ENCODE data around the gene TRPM2.

TRPM2 gene

DNA sequence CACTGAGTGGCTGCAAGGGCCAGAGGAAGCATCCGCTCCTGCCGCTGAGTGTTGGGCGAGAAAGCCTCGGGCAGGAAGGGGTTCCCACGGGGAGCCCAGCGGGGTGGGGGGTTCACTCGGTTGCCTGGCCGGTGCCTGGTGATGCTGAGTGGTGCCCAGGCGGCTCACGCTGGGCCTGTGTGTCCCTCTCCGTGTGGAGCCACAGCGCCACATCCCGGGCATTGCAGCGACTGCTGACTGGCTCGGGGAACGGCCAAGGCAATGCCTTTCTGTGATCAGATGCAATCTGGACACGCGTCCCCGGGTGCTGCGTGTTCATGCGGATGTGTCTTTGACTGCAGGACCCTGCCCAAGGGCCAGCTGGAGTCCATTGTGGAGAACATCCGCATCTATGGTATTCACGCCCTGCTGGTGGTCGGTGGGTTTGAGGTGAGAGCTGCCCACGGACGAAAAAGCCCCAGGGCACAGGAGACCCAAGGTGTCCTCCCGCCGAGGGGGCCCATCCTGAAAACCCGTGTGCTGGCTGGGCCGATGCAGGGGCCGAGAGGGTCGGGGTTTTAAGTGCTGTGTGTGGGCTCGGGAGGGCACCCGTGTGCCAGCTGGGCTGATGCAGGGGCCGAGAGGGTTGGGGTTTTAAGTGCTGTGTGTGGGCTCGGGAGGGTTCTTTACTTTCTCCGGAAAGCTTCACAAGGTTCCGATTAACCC, 30.6 kb upstream of the TRPM2 start:
- no peak for DNase-seq (ENCODE audit: low read depth in 2 of 2)

DNA sequence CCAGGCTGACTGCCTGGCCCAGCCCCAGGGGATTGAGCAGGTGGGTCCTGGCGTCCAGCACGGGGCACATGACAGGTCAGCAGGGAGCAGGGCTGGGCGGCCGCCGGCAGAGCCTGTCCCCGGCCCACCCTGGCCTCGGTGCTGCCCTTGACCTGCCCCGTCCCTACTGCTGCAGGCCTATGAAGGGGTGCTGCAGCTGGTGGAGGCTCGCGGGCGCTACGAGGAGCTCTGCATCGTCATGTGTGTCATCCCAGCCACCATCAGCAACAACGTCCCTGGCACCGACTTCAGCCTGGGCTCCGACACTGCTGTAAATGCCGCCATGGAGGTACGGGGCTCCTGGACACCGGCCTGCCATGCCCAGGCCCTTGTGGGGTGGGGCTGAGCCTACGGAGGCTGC, 29.8 kb upstream of the TRPM2 start:
- DNase-seq (ENCODE audit: low read depth in 2 of 2), result no peak

DNA sequence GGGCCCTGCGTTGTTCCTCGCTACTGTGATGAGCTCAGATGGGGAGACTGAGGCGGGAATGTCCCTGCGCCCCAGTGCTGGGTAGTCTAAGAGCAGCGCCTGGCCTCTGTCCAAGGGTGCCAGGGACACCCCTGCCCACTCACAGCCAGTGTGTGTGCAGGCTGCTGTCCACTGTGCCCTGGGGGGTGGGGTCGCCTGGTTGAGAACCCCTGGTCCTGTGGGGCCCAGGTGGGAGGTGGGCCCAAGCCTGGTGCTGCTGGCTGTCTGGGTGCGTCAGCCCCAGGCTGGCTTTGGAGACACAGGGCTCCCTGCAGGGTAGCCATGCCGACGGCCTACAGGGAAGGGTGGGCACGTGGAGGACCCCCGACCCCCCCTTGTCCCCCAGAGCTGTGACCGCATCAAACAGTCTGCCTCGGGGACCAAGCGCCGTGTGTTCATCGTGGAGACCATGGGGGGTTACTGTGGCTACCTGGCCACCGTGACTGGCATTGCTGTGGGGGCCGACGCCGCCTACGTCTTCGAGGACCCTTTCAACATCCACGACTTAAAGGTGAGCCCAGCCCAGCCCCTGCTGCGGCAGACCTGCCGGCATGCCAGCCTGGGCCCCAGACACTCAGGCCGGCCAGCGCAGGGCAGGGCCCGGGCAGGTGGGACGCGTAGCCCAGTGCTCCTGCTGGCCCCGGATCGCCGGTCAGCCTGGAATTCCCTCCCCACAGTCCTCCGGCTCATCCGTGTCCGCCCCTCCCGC, 29.1 kb upstream of the TRPM2 start:
- no peak for DNase-seq (ENCODE audit: low read depth in 2 of 2)

DNA sequence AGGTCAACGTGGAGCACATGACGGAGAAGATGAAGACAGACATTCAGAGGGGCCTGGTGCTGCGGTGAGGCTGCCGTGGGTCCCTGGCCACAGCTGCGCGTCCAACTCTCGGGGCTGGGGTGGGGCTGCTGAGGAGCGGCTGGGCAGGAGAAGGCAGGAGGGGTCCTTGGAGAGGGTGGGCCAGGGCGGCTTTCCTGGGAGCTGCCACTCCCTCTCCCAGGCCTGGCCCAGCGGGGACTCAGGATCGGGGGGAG, 28.6 kb upstream of the TRPM2 start:
- no peak for DNase-seq (ENCODE audit: low read depth in 2 of 2)

DNA sequence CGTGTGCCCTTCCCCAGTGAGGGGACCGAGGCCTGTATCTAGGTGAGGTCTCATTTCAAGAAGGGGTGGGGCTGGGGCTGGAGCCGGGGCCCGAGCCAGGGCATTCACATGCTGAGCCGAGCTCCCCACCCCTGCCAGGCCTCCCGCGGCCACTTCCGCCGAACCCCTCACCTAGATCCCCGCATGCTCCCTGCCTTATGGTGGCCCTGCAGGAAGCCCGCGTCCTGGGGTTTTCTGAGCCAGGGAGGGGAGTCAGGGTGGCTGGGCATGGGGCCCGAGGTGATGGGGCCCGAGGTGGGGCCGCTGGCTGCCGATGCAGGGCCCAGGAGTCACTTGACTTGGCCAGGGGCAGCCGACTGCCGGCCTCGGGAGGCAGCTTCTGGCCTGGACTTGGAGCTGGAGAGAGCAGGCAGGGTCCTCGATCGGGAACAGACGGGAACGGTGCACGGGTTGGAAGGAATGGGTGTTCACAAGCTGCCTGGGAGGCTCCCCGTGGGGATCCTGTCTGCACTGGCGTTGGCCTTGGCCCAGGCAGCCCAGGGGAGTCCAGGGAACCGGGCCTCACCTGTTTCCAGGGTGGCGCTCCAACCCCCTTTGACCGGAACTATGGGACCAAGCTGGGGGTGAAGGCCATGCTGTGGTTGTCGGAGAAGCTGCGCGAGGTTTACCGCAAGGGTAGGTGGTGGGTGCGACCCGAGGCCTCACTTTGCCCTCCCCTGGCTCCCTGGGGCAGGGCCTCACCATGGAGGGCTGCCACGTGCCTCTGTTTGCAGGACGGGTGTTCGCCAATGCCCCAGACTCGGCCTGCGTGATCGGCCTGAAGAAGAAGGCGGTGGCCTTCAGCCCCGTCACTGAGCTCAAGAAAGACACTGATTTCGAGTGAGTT, 27.8 kb upstream of the TRPM2 start:
- DNase-seq (ENCODE audit: low read depth in 2 of 2), result no peak

DNA sequence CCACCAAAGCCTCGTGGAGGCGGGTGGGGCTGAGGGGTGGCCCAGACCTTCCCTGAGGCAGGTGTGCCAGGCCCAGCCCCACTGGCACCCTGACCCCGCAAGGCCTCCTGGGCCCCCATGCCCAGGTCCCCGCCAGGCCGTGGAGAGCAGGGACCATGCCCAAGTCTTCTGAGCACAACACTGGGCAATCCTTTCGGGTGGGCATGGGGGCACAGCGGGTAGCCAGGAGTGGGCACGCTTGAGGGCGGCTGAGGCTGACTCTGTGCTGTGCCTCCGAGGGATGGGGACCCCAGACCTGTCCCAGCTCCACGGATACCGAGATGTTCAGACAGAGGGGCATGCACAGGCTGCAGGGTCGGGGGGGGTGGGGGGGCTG, 27.2 kb upstream of the TRPM2 start:
- DNase-seq (ENCODE audit: low read depth in 2 of 2), result no peak

DNA sequence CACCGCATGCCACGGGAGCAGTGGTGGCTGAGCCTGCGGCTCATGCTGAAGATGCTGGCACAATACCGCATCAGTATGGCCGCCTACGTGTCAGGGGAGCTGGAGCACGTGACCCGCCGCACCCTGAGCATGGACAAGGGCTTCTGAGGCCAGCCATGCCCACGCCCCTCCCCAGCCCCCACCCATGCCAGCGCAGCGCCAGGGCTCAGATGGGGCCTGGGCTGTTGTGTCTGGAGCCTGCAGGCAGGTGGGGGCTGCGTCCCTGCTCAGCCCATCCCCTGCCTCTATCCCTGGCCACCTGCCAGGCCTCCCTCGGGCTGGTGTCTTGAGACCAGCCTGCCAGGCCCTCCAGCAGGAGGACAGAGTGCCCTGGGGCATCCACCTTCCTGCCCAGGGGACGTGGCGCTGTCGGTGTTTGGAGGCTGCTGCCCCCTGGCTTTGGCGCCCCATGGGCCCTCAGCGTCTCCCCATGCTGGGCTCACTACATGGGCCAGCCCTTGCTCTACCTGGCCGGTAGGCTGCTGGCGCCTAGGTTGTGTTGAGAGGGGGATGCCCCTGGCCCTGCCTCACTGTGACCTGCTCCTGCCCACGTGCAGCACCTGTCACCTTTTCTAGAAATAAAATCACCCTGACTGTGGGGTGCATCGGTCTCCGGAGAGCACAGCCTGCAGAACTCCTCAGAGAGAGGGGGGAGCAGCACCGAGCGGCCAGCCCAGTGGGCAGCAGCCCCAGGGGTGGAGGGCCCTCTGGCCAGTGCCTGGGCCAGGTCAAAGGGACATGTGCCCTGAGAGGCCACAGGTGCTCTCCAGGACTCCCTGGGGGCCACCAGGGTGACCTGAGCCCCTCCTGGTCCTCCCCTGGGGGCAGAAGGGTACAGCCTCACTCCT, 26.5 kb upstream of the TRPM2 start:
- DNase-seq (ENCODE audit: low read depth in 2 of 2), result no peak

DNA sequence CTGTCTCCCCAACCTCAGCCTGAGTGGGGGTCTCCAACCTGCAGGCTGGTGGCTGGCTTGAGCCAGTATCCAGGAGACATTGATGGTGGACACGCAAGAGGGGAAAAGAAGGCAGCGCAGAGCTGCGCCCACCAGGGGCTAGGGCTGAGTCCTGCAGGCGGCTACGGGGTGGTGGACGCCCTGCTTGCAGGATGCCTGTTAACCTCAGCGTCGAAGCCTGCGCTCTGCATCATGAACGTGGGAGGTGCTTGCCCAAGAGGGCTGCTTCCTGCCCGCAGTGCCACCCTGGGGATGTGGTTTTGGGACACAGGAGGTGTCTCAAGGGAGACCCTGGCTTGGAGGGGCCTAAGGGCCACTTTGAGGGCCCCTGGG, 25.8 kb upstream of the TRPM2 start:
- DNase-seq (ENCODE audit: low read depth in 2 of 2), result no peak

DNA sequence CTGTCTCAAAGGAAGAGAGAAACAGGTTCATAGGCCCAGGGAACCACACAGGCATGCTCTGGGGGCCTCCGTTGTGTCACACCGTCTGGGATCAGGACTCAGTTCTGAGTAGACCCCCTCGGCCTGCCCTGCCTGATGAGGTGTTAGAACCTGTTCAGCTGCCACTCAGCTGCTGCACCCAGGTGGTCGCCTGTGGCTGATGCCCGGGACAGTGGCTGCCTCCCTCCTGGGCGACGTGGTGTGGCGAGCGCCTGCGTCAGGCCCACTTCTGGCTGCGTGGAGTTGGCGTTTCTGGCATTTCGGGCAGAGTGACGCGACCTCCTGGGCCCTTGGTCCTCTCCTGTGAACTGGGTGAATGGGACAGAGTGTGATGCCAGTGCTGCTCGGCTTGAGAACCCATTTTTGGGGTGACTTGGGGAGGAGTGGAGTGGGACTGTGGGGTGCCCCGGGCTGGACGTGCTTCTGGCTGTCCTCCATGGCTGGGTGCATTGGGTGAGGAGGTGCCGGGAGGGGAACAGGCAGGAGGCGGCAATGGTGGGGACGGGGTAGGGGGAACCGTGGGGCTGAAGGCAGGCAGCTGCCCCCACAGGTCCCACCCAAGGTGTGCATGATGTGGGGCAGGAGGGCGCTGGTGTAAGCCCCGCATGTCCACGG, 25.1 kb upstream of the TRPM2 start:
- no peak for DNase-seq (ENCODE audit: low read depth in 2 of 2)

DNA sequence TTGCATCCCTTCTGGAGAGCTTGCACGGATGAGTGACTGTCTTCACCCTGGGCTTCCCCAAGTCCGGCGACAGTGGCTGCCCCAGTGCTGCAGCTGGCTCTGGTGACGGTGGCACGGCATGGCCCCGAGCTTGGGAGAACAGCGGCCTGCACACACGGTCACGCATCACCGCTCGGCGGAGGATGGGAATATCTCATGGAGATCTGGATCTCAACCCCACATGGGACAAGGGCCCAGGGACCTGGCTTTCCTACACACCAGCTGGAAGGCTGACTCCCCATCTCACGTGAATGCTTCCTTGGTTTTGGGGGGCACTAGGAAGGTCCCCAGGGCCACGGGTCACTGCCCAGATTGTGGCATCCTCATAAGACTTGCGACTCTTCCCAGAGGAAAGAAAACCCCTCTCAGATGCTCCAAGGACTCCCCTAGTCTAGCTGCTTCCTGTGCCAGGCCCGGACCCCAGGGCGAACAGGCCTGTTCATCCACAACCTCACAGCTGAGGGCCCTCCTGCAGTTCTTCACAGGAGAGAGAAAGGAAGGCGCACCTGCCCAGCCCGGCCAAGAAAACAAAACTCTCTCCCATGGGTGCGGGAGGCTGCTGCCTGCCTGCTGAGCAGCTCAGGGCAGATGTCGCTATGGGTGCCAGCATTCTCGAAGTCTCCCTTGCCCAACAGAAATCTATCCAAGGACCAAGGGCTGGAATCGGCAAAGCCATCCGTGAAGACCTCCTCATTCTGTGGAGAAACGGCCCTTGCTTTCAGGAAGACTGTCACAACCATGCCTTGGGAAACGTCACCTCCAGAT, 24.1 kb upstream of the TRPM2 start:
- DNase-seq (ENCODE audit: low read depth in 2 of 2), result no peak

DNA sequence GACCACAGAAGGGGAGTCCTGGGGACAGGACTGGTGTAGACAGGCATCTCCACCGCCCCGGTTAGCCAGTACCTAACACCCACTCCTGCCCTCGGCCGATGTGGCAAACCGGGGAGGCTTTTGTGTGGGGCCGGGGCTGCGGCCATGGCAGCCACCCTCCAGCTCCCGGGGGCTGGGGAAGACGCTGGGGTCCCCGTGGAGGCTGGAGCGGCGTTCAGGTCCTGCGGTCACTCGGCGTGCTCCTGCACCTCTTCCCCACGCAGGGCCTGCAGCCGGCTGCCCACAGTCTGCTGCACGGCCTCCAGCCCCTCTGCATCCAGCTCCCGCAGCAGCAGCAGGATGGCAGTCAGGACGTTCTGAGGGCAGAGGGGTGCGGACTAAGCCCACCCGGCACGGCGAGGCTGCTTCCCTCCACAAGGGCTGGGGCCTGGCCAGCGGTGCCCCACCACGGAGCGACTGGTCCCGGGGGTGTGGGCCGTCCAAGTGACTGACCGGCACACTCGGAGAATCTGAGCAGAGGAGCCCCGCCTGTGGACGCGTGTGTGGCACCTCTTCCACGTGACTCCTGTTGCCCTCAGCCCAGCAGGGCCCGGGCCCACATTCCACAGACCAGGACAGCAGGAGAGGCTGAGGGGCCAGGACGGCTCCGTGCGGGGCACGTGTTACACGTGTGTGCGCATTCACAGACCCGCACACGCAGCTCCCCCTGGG, 23.3 kb upstream of the TRPM2 start:
- no peak for DNase-seq (ENCODE audit: low read depth in 2 of 2)

DNA sequence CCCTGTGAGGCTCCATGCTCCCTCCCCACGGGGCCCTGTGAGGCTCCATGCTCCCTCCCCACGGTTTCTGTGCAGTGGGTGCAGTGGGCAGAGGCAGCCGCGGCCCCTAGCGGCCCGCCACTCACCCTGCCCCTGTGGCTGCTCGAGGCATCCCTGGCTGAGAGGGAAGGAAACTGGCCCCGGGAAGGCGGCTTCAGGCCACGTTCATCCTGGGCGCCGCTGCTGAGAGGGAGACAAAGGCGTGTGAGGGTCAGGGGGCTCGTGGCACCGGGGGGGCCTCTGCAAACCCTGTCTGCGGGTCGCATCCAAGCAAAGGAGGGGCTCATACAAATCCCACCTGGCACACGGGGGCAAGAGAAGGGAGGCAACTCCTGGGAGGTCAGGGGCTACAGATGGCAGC, 22.7 kb upstream of the TRPM2 start:
- DNase-seq (ENCODE audit: low read depth in 2 of 2), result no peak

DNA sequence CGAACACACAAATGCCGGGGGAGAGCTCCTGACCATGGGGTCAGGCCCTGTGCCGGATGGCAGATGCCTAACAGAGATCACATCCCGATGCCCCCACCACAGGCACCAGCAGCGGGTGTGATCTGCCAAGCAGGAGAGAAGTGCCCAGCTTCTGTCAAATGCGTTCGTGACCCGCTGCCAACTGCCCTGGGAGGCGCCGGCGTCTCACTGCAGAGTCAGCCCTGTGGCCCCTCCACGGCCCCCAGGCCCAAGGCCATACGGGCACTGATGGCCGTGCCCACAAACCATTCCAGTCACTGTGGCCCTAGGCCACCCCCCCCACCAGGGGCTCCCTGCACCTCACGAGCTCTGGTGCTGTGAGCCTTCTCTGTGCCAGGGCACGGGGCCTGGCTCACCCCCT, 22.2 kb upstream of the TRPM2 start:
- no peak for DNase-seq (ENCODE audit: low read depth in 2 of 2)

DNA sequence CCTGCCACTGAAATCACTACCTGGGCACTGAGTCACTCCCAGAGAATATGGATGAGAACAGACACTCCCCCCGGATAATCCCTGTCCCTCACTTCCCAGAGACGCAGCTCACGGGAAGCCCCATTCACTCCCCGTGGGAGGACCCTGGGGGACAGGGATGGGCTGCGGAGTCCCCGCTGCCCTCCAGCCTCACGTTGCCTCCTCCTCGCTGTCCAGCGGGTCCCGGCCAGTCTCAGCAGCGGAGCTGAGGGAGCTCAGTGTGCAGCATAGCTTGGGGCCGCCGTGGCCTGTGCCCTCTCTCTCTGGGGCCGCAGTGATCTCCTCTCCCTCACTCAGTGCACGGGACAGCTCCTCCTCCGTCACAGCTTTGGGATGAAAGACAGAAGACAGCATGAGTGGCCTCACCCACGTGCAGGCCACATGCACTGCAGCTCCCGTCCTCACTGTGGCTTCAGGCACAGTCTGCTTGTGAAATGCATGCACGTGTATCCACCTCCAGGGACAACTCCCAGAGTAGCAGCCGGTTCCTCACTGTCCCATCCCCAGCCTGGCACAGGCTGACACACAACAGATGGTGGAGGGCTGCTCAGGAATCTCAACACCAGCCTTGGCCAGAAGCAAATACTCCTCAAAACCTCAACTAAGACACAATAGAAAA, 21.6 kb upstream of the TRPM2 start:
- DNase-seq (ENCODE audit: low read depth in 2 of 2), result no peak

DNA sequence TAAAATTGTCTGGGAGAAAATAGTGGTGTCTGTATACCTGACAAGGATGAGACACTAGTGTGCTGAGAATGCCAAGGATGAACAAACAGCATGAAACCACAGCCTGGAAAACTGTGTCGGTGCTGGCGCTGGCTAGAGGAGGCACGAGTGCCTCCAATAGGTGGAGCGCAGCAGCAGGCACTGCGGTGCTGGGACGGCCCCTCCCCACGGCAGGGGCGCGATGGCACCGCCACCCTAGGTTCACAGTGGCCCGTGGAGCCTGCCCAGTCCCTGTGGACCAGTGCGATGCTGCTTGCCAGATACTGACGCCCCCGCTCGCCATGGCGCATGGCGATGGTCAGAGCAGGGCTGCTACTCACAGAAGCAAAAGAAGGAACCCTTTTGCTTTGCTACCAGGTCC, 21.0 kb upstream of the TRPM2 start:
- DNase-seq (ENCODE audit: low read depth in 2 of 2), result no peak

DNA sequence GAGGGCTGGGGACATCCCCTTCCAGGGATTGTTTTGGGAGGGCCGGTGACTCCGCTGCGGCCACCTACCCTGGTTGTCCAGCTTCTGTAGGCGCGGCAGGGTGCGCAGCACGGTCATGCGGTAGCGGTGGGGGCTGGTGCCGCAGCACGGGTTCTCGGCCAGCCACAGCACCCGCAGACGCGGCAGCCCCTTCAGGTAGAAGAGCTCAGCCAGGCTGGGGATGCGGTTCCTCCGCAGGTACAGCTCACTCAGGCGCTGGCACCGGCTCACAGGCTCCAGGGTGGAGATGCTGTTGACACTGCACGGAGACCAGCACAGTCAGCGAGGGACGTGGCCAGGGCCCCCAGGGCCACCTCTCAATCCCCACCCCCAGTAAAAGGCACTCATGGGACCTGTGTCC, 20.5 kb upstream of the TRPM2 start:
- DNase-seq (ENCODE audit: low read depth in 2 of 2), result no peak

DNA sequence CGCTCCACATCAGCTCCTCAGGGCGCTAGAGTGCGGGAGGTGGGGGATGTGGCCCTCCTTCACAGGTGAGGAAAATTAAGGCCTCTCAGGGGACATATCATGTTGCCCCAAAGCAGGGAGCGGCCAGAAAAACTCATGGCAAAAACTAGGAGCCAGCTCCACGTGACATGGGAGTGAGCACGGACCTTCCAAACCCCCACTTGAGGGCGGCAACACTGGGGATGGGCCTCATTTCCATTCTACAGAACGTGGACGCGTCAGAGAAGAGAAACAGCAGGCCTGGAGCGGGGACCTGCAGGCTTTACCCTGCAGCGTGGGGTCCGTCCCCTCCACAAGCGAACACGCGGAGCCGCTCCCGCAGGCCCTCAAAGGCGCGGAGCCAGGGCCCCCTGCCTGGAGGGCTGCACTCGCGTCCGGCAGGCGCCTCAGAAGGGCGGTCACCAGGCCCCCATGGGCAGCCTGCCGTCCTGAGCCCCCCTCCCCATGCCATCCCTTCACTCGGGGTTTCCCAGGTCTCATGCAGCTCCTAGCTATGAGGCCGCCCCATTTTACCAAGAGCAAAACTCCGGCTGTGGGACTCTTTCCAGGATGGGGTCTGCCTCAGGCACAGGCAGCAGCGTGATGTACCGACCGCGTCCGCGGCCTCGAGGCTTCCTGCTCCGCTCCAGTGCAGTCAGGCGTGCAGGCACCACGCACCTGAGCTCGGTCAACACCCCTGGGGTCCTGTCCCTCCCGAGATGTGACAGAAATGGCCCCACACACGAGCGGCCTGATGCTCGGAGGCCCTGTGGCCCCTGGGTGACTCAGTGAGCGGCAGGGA, 19.7 kb upstream of the TRPM2 start:
- no peak for DNase-seq (ENCODE audit: low read depth in 2 of 2)

DNA sequence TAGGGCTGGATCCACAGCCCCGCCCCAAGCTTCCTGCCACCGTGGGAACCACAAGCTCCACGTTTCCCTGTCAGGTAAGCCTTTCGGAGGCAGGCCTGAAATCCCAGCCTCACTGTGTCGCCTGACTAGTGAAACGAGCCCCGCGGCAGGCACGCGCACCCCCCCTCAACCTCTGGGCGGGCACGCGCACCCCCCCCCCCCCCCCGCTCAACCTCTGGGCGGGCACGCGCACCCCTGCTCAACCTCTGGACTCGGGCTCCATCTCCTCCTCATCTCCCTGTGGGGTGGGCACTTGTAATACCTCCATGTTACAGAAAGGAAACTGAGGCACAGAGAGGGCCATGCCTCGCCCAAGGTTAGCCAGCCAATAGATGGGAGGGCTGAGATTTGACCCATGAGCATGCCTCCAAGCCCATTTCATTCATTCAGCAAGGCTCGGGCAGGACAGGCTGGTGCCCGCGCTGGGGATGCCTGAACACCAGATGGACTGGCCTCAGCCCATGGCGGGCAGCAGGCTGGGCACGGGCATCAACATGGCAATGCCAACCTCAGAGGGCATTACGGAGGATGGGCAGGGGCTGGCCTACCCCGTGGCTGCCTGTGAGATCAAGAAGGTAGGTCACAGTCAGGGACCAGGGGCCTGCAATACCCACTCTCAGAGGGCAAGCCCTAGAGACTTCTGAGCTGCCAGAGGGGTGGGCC, 18.9 kb upstream of the TRPM2 start:
- no peak for DNase-seq (ENCODE audit: low read depth in 2 of 2)

Data from stimulated activated CD8-positive, alpha-beta memory T cell treated with anti-CD3 and anti-CD28 coated beads, Interleukin-15, amount 100 ng/mL, for 4 hours (primary cell).